ENCODE results near the gene SLC25A41. TPM values are rescaled to one million over a fixed set of nuclear protein-coding genes. Genes with fewer than 3 reads are reported as not detected.

SLC25A41 gene
- total RNA-seq, 2 donors from 2014 or later, result 0.18 to 0.57 TPM

DNA sequence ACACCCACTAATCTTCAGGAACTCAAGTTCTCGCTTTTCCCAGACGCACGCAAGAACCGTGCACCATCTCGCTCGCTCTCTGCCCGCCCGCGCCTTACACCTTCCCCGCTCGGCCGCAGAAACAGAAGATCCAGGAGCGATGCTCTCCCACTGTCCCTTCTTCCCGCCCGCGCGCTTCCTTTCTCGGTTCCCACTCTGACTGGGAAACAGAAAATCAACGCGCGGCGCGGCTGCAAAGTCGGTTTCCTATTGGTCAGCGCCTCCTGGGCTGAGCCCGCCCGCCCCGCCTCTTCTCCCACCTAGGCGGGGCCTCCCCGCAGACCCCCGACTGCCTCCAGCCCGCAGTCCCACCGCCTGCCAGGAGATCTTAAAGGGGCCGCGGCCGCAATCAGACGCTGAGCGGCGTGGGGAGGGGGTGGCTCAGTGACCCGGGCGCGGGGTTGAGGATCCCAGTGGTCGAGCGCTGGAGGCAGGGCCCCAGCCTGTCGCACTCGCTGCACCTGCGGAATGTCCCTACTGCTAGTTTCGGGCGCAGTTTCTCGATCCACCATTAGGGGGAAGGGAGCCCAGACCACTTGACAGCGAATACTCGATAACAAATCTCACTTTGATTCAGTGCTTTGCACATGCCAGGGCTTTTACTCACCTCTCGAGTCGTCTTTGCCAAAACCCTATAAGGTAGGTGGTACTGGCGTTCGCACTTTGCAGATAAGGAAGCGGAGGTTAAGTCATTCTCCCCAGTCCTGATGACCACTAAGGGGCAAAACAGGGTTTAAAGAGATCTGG lies 26.7 kb upstream of the SLC25A41 start:
- Histone ChIP-seq H3K27me3 (replicated peaks; ENCODE audit: insufficient read depth) (no peaks in the 10 kb centered on the region), H3K4me3 (peak overlapping the region; percentile 74 to 79), H3K4me1 (replicated peaks) (no peaks in the 10 kb centered on the region), H3K36me3 (no peaks in the 10 kb centered on the region), H3K9me3 (no peaks in the 10 kb centered on the region), H3K27ac (peak overlapping the region; percentile 79 to 90)
- DNase-seq (ENCODE audit: low spot score), result peak; percentile 97
- under 1% methylated on average over 57 of the region's 57 CpGs for WGBS
- TF ChIP-seq, protein P1, sequence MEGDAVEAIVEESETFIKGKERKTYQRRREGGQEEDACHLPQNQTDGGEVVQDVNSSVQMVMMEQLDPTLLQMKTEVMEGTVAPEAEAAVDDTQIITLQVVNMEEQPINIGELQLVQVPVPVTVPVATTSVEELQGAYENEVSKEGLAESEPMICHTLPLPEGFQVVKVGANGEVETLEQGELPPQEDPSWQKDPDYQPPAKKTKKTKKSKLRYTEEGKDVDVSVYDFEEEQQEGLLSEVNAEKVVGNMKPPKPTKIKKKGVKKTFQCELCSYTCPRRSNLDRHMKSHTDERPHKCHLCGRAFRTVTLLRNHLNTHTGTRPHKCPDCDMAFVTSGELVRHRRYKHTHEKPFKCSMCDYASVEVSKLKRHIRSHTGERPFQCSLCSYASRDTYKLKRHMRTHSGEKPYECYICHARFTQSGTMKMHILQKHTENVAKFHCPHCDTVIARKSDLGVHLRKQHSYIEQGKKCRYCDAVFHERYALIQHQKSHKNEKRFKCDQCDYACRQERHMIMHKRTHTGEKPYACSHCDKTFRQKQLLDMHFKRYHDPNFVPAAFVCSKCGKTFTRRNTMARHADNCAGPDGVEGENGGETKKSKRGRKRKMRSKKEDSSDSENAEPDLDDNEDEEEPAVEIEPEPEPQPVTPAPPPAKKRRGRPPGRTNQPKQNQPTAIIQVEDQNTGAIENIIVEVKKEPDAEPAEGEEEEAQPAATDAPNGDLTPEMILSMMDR (IDR thresholded peaks at IDR 0.05), result peak in 3 of 4 experiments; percentile 44 to 70 (median 62)
- TF ChIP-seq POLR2AphosphoS5 (IDR thresholded peaks at IDR 0.05) (peak; percentile 82), POLR2A (IDR thresholded peaks at IDR 0.05) (peak; percentile 38)
- intact Hi-C loops (cut with DNase I), result no loop called here

DNA sequence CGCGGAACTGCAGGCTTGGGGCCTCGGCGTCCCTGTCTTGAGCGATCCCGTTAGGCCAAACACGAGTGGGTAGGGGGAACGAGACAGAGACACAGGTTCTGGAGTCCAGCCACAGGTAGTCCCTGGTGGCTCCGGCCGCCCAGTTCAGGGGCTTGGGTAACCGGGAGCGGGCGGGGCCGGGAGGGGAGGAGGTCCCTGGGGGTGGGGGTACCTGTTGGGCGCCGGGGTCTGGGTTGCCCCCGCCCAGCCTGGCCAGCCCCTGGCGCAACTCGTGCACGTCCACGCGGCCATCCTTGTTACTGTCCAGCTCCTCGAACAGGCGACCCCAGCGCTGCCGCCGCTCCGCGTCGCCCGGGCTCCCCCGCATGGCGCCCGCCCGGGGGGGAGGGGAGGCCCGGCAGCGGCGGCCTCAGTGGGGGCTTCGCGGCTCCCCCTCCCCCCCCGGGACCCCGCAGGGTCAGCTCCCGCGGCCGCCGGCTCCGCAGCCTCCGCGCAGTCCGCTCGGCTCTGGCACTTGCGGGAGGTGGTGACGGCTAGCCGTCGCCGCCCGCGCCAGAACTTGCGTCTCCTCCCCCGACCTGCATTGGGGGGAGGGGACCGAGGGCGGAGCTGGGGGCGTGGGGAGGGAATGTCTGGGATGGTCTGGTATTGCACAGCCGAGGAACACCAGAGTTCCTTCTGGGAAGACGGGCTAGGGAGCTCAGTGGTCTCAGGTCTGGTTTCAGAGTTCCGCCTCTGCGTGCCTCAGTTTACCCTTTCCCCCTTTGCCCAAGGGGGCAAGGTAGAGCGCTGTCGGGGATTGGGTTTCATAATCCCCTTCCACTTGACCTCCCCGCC lies 25.9 kb upstream of the SLC25A41 start, which contains the start of gene SLC25A23:
Gene SLC25A23, minus strand, starts transcription at position 531 of the 837 bp plus-strand sequence. Its CDS starts 164 bp downstream, at position 367.
- no peaks in the 10 kb centered on the region for H3K4me1 ChIP-seq (replicated peaks)
- peak within 1 kb of the TSS; percentile 74 to 79 for H3K4me3 ChIP-seq
- peak; percentile 54 for DNase-seq (ENCODE audit: low spot score)
- no peaks in the 10 kb centered on the region for H3K9me3 ChIP-seq
- peak; percentile 45 for TF ChIP-seq POLR2A (IDR thresholded peaks at IDR 0.05)
- TF ChIP-seq, protein P1 (IDR thresholded peaks at IDR 0.05), result no peak
- H3K27ac ChIP-seq, result peak within 1 kb of the TSS; percentile 79 to 90
- intact Hi-C loops (cut with DNase I), result no loop called here
- peaks cover 0 to 1% of the 10 kb centered on the region in 2 donors for H3K36me3 ChIP-seq
- under 1% methylated on average over 64 of the region's 70 CpGs for WGBS
- no peaks in the 10 kb centered on the region for H3K27me3 ChIP-seq (replicated peaks; ENCODE audit: insufficient read depth)

DNA sequence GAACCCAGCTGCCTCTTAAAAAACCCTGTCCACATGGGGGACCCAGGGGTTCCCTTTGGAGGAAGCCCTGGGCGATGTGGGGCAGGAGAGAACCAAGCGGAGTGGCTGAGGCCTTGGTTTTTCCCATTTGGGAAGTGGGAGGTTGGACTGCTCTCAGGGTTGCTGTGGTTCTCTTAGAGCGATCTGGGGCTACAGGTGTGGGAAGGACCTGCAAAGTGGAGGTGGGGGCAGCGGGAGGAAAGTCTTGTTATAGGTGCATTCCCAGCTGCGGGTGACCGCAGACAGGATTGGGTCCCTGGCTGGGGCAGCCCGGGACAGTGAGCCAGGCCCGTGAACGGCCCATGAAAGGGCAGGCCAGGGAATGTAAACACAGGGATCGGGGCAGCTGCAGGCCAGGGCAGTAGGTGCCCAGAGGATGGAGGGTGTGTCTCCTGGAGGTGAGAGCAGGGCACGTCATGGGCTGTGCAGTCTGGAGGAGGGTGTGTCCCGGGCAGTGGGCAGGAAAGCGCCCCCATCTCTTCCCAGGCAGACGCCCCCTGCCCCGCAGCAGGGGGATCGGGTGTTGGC lies 25.2 kb upstream of the SLC25A41 start:
- Histone ChIP-seq H3K27ac (peak overlapping the region; percentile 79 to 90), H3K9me3 (no peaks in the 10 kb centered on the region), H3K36me3 (peaks cover 0 to 8% of the 10 kb centered on the region in 2 donors), H3K27me3 (replicated peaks; ENCODE audit: insufficient read depth) (no peaks in the 10 kb centered on the region), H3K4me3 (peak overlapping the region; percentile 74 to 79), H3K4me1 (replicated peaks) (no peaks in the 10 kb centered on the region)
- no peak for DNase-seq (ENCODE audit: low spot score)
- 27% methylated on average over 16 of the region's 16 CpGs for WGBS
- TF ChIP-seq, protein P1 (IDR thresholded peaks at IDR 0.05), result peak in 1 of 4 experiments; percentile 5
- TF ChIP-seq POLR2A (IDR thresholded peaks at IDR 0.05) (no peak), POLR2AphosphoS5 (IDR thresholded peaks at IDR 0.05) (no peak)
- intact Hi-C loops (cut with DNase I), result no loop called here

DNA sequence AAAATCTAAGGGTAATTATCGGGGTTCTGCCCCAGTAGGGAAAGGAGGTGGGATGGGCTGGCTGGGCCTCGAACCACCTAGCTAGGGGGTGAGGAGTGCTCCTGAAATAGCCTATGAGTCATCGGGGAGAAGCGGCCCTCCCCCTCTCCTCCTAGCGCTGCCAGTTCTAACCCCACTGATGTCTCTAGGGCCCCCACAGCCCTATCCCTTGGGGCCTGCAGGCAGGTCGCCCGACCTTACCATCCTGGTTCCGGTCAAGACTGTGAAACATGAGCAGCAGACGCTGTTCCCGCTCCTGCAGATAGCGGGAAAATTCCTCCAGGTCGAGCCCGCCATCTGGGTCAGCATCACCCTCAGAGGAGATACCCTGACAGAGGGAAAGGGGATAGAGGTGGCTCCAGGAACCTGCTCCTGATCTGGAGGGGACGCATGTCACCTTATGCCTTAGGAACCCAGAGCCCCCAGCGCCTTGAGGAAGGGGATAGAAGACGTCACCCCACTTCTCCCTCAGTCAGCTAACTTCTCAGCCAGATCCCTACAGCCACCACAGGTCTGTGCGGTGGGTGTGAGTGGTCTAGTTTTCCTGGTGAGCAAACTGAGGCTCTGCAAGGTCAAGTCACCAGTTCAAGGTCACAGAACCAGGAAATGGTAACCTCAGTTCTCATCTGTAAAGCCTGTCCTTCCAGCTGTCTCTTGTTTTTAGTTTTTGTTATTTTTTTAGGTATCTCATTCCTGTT lies 24.6 kb upstream of the SLC25A41 start:
- 91% methylated on average over 17 of the region's 17 CpGs for WGBS
- H3K4me3 ChIP-seq, result no peak overlapping the region
- peaks cover 0 to 11% of the 10 kb centered on the region in 2 donors for H3K36me3 ChIP-seq
- H3K4me1 ChIP-seq (replicated peaks), result no peaks in the 10 kb centered on the region
- intact Hi-C loops (cut with DNase I), result no loop called here
- no peaks in the 10 kb centered on the region for H3K9me3 ChIP-seq
- no peak overlapping the region for H3K27ac ChIP-seq
- no peak for DNase-seq (ENCODE audit: low spot score)
- H3K27me3 ChIP-seq (replicated peaks; ENCODE audit: insufficient read depth), result no peaks in the 10 kb centered on the region
- TF ChIP-seq POLR2AphosphoS5 (IDR thresholded peaks at IDR 0.05), result no peak
- TF ChIP-seq, protein P1 (IDR thresholded peaks at IDR 0.05), result no peak
- no peak for TF ChIP-seq POLR2A (IDR thresholded peaks at IDR 0.05)

All from prostate gland (tissue), 2 donors.